ENCODE data around the gene SPATA25.
A peak's percentile ranks its signal among the peaks of the same experiment; 100 is the strongest.

SPATA25 gene

GRCh38 chr20:45887346-45887715 is at the start of gene SPATA25:
Gene SPATA25 (minus strand): TSS chr20:45887622. CDS start chr20:45887590, 32 bp downstream.
- no peak for TF ChIP-seq TAF1 (IDR thresholded peaks at IDR 0.05; ENCODE audit: low read depth)
- TF ChIP-seq CEBPB (IDR thresholded peaks at IDR 0.05) = no peak
- no peak for TF ChIP-seq YY1 (IDR thresholded peaks at IDR 0.05; ENCODE audit: low read depth)
- no peak for TF ChIP-seq EGR1 (IDR thresholded peaks at IDR 0.05)
- TF ChIP-seq TCF12 (IDR thresholded peaks at IDR 0.05; ENCODE audit: low read depth) = no peak
- TF ChIP-seq EP300 (IDR thresholded peaks at IDR 0.05; ENCODE audit: borderline replicate concordance) = no peak
- TF ChIP-seq USF1 (IDR thresholded peaks at IDR 0.05) = no peak
- no peak for TF ChIP-seq TEAD4 (IDR thresholded peaks at IDR 0.05)
- TF ChIP-seq ZBTB7A (IDR thresholded peaks at IDR 0.05; ENCODE audit: low read depth) = no peak

- no peak for TF ChIP-seq TAF1 (IDR thresholded peaks at IDR 0.05; ENCODE audit: low read depth)
- TF ChIP-seq EP300 (IDR thresholded peaks at IDR 0.05; ENCODE audit: borderline replicate concordance) = no peak
- TF ChIP-seq EGR1 (IDR thresholded peaks at IDR 0.05) = no peak
- TF ChIP-seq ZBTB7A (IDR thresholded peaks at IDR 0.05; ENCODE audit: low read depth) = no peak
- TF ChIP-seq MAX (IDR thresholded peaks at IDR 0.05) = no peak
- no peak for TF ChIP-seq RAD21 (IDR thresholded peaks at IDR 0.05; ENCODE audit: low read depth)
- TF ChIP-seq YY1 (IDR thresholded peaks at IDR 0.05; ENCODE audit: low read depth) = no peak
- no peak for TF ChIP-seq TCF12 (IDR thresholded peaks at IDR 0.05; ENCODE audit: low read depth)
- TF ChIP-seq CREB1 (IDR thresholded peaks at IDR 0.05; ENCODE audit: low read depth) = no peak
- TF ChIP-seq CEBPB (IDR thresholded peaks at IDR 0.05) = no peak
- TF ChIP-seq, protein P1, sequence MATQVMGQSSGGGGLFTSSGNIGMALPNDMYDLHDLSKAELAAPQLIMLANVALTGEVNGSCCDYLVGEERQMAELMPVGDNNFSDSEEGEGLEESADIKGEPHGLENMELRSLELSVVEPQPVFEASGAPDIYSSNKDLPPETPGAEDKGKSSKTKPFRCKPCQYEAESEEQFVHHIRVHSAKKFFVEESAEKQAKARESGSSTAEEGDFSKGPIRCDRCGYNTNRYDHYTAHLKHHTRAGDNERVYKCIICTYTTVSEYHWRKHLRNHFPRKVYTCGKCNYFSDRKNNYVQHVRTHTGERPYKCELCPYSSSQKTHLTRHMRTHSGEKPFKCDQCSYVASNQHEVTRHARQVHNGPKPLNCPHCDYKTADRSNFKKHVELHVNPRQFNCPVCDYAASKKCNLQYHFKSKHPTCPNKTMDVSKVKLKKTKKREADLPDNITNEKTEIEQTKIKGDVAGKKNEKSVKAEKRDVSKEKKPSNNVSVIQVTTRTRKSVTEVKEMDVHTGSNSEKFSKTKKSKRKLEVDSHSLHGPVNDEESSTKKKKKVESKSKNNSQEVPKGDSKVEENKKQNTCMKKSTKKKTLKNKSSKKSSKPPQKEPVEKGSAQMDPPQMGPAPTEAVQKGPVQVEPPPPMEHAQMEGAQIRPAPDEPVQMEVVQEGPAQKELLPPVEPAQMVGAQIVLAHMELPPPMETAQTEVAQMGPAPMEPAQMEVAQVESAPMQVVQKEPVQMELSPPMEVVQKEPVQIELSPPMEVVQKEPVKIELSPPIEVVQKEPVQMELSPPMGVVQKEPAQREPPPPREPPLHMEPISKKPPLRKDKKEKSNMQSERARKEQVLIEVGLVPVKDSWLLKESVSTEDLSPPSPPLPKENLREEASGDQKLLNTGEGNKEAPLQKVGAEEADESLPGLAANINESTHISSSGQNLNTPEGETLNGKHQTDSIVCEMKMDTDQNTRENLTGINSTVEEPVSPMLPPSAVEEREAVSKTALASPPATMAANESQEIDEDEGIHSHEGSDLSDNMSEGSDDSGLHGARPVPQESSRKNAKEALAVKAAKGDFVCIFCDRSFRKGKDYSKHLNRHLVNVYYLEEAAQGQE (IDR thresholded peaks at IDR 0.05; ENCODE audit: low read depth) = no peak
- no peak for TF ChIP-seq TEAD4 (IDR thresholded peaks at IDR 0.05)
- TF ChIP-seq FOXM1 (IDR thresholded peaks at IDR 0.05; ENCODE audit: borderline replicate concordance, low read depth) = no peak
Measured at GRCh38 chr20:45935416-45936046, 48.1 kb upstream of the SPATA25 start.

DNA sequence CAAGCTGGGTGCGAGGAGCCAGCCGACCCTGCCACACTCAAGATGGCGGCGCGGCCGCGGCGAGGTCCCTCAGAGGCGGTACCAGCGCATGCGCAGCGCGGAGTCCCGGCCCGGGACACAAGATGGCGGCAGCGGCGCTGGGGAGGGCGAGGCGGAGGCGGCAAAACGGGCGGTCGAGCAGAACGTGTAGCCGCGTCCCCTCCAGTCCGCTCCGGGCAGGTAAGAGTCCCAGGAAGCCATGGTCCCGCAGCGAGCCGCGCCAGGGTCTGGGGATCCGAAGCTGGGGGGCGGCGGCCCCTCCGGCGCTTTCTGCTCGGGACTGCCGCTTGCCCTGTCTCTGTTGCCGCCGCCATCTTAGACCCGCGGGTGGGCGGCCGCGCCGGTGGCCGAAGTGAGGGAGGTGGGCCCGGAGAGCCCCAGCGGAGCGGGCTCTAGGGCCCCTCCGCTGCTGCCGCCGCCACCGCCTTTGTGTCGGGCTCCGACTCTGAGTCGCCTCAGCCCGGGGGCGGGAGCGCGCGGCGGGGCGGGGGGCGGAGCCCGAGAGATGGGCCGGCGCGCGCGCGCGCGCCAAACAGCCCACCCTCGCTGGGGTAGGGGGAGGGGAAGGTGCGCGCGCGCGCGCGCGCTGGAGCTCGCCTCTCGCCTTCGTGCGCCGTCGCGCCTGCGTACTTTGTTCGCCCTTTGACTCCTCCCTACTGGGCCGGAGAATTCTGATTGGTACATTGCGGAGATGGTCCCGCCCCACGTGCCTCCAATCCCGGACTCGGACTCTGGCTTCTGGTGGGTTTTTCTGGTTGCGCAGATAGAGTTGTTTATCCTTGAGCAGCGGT is 47.4 kb upstream of the SPATA25 start, which contains the start of gene PCIF1:
Gene PCIF1, plus strand, starts transcription at position 98 of the 830 bp plus-strand sequence. CDS start 4,317 bp downstream, outside the sequence.
- TF ChIP-seq NFIC (IDR thresholded peaks at IDR 0.05) (no peak), USF1 (IDR thresholded peaks at IDR 0.05) (peak; percentile 89), FOXM1 (IDR thresholded peaks at IDR 0.05; ENCODE audit: borderline replicate concordance, low read depth) (no peak), CEBPB (IDR thresholded peaks at IDR 0.05) (no peak), RAD21 (IDR thresholded peaks at IDR 0.05; ENCODE audit: low read depth) (no peak), EGR1 (IDR thresholded peaks at IDR 0.05) (peak; percentile 83), YY1 (IDR thresholded peaks at IDR 0.05; ENCODE audit: low read depth) (peak; percentile 100), EP300 (IDR thresholded peaks at IDR 0.05; ENCODE audit: borderline replicate concordance) (no peak; the same call in 1 of the 2 replicates), TEAD4 (IDR thresholded peaks at IDR 0.05) (peak; percentile 44; the same call in 1 of the 2 replicates), TCF12 (IDR thresholded peaks at IDR 0.05; ENCODE audit: low read depth) (peak; percentile 60; the same call in 1 of the 2 replicates), ZBTB7A (IDR thresholded peaks at IDR 0.05; ENCODE audit: low read depth) (no peak), TAF1 (IDR thresholded peaks at IDR 0.05; ENCODE audit: low read depth) (peak; percentile 100), MAX (IDR thresholded peaks at IDR 0.05) (0 out of 2 replicates have a peak, but pooled peaks have one; percentile 49), CREB1 (IDR thresholded peaks at IDR 0.05; ENCODE audit: low read depth) (no peak)
- TF ChIP-seq, protein P1 (IDR thresholded peaks at IDR 0.05; ENCODE audit: low read depth) = peak; percentile 39; the same call in 1 of the 2 replicates

GRCh38 chr20:45934046-45934585 is 46.7 kb upstream of the SPATA25 start:
- TF ChIP-seq EGR1 (IDR thresholded peaks at IDR 0.05) = no peak
- TF ChIP-seq ZBTB7A (IDR thresholded peaks at IDR 0.05; ENCODE audit: low read depth) = peak; percentile 90

All from Ishikawa (cell line).